Endothelial cell of umbilical vein (primary cell): ENCODE measurements around the gene HAUS6. TPM values are rescaled to one million over a fixed set of nuclear protein-coding genes. Genes with fewer than 3 reads are reported as not detected.
A peak's percentile ranks its signal among the peaks of the same experiment; 100 is the strongest.

Source experiments
- BruUV-seq: library from RNA; stranded (reverse); fragments of 400-500 nt; replicated peaks from 2 replicates; lab custom pipeline; 2021; lab: Mats Ljungman, UMichigan
- CTCF ChIA-PET: fragments of 300-600, 350-600 bp; sonication (Branson Sonifier 250); formaldehyde crosslinking; loops from one replicate; lab custom pipeline; 2021; ENCODE audit warnings: antibody characterized with exemption, inconsistent platforms; lab: Charles Lee
- POLR2A ChIA-PET: fragments of 300-600, 350-600 bp; sonication (Branson Sonifier 250); formaldehyde crosslinking; loops from one replicate; lab custom pipeline; 2021; ENCODE audit warnings: antibody characterized with exemption, inconsistent platforms; lab: Charles Lee
- DNase-seq: peaks from one replicate; pipeline ENCODE4 v3.0.0-alpha.2; 2011; ENCODE audit warnings: low read depth, low spot score
- FAIRE-seq: peaks from 2 replicates; lab custom pipeline; 2011; peaks lifted over from hg19 to GRCh38; lab: Jason Lieb, UNC
- H2AFZ ChIP-seq: 2 replicates; pipeline ENCODE4 v1.6.0; 2012; ENCODE audit warnings: low read depth, low read length, control low read depth, inconsistent platforms
- H3K27ac ChIP-seq: 2 replicates; pipeline ENCODE4 v1.5.1; 2011; ENCODE audit warnings: low read depth, mild to moderate bottlenecking, control low read depth, low read length, moderate library complexity; ENCODE audit not compliant: insufficient read depth
- H3K27me3 ChIP-seq, 2 experiments: 2 replicates each; pipeline versions ENCODE4 v1.6.0 to v1.6.1; 2011; ENCODE audit warnings: low read length in 2 of 2, mixed read lengths in 1 of 2; ENCODE audit not compliant: control insufficient read depth in 2 of 2, insufficient read depth in 2 of 2
- H3K36me3 ChIP-seq, 2 experiments: 2 replicates in 1 of 2; 3 replicates in 1 of 2; pipeline ENCODE4 v1.5.1; 2011; ENCODE audit warnings: low read length in 2 of 2, mild to moderate bottlenecking in 1 of 2, moderate library complexity in 1 of 2; ENCODE audit not compliant: control insufficient read depth in 2 of 2, insufficient read depth in 2 of 2; ENCODE audit errors: extremely low read depth in 1 of 2
- H3K4me1 ChIP-seq: 3 replicates; pipeline ENCODE4 v1.5.1; 2011; ENCODE audit warnings: mild to moderate bottlenecking, low read length; ENCODE audit not compliant: control insufficient read depth, insufficient read depth; ENCODE audit errors: extremely low read depth
- H3K4me2 ChIP-seq: 2 replicates; pipeline ENCODE4 v1.6.1; 2011; ENCODE audit warnings: low read length, control low read depth, mixed read lengths; ENCODE audit not compliant: insufficient read depth
- H3K4me3 ChIP-seq, 3 experiments: fragments of 200-600 bp in 1 of 3; sonication (generic), shearing (Covaris generic) in 1 of 3; replicated peaks in 1 of 3; 2 replicates each; pipeline ENCODE4 v1.5.1; 2011 to 2016; ENCODE audit warnings: control low read depth in 3 of 3, low read length in 3 of 3, mild to moderate bottlenecking in 2 of 3, inconsistent platforms in 1 of 3, low read depth in 1 of 3, moderate library complexity in 1 of 3; ENCODE audit not compliant: insufficient read depth in 1 of 3
- H3K79me2 ChIP-seq: 2 replicates; pipeline ENCODE4 v1.6.0; 2012; ENCODE audit warnings: low read length, inconsistent platforms; ENCODE audit not compliant: control insufficient read depth, insufficient read depth
- H3K9ac ChIP-seq: replicated peaks from 2 replicates; pipeline ENCODE3; 2011; ENCODE audit warnings: low read length, control low read depth; ENCODE audit not compliant: insufficient read depth; ENCODE audit errors: extremely low read depth
- H3K9me1 ChIP-seq: replicated peaks from 3 replicates; pipeline ENCODE4 v1.6.0; 2011; ENCODE audit warnings: mild to moderate bottlenecking, low read length; ENCODE audit not compliant: control insufficient read depth, insufficient read depth; ENCODE audit errors: extremely low read depth
- H3K9me3 ChIP-seq: replicated peaks from 2 replicates; pipeline ENCODE4 v1.5.1; 2012; ENCODE audit warnings: low read length, inconsistent platforms; ENCODE audit not compliant: control insufficient read depth, insufficient read depth
- H4K20me1 ChIP-seq: replicated peaks from 2 replicates; pipeline ENCODE3; 2011; ENCODE audit warnings: mild to moderate bottlenecking, low read length; ENCODE audit not compliant: control insufficient read depth, insufficient read depth; ENCODE audit errors: extremely low read depth
- CTCF ChIP-seq, 2 donors: IDR thresholded peaks; 1 replicate in 1 of 2; 2 replicates in 1 of 2; pipeline ENCODE4 v1.5.1; 2011; ENCODE audit warnings: low read length in 2 of 2, mild to moderate bottlenecking in 2 of 2, moderate library complexity in 2 of 2, control low read depth in 1 of 2, inconsistent platforms in 1 of 2, low read depth in 1 of 2; ENCODE audit not compliant: insufficient read depth in 1 of 2; ENCODE audit errors: extremely low read depth in 1 of 2
- EZH2 ChIP-seq: IDR thresholded peaks from 2 replicates; pipeline ENCODE4 v1.6.1; 2012; ENCODE audit warnings: borderline replicate concordance, low read depth, mild to moderate bottlenecking, moderate library complexity, low read length, inconsistent platforms; ENCODE audit not compliant: severe bottlenecking
- FOS ChIP-seq: IDR thresholded peaks from 2 replicates; pipeline ENCODE4 v1.6.1; 2011; ENCODE audit warnings: mild to moderate bottlenecking, low read length, moderate library complexity, borderline replicate concordance; ENCODE audit not compliant: insufficient read depth
- GATA2 ChIP-seq: IDR thresholded peaks from 2 replicates; pipeline ENCODE4 v1.7.0; 2011; ENCODE audit warnings: low read depth, mild to moderate bottlenecking, moderate library complexity, mixed read lengths, low read length; ENCODE audit not compliant: insufficient read length, insufficient read depth
- JUN ChIP-seq: IDR thresholded peaks from 2 replicates; pipeline ENCODE4 v1.6.1; 2011; ENCODE audit warnings: borderline replicate concordance, low read depth; ENCODE audit not compliant: insufficient read length, insufficient read depth
- MAX ChIP-seq: IDR thresholded peaks from 2 replicates; pipeline ENCODE4 v1.6.1; 2011; ENCODE audit not compliant: insufficient read depth, insufficient read length
- MYC ChIP-seq: IDR thresholded peaks from one replicate; pipeline ENCODE4 v1.6.1; 2011; ENCODE audit warnings: mild to moderate bottlenecking, low read depth, low read length
- POLR2A ChIP-seq: IDR thresholded peaks from 2 replicates; pipeline ENCODE4 v1.6.1; 2012; ENCODE audit warnings: low read depth, mild to moderate bottlenecking, control low read depth, low read length
- POLR2AphosphoS5 ChIP-seq: IDR thresholded peaks from 2 replicates; pipeline ENCODE4 v1.6.1; 2012; ENCODE audit warnings: low read depth, mild to moderate bottlenecking, control low read depth, low read length, moderate library complexity; ENCODE audit not compliant: insufficient read depth
- dilution Hi-C: fragments of 300-500 bp; cut with MboI; formaldehyde crosslinking; loops from one replicate; pipeline ENCODE4 v1.15.0; 2019; ENCODE audit warnings: low sequenced_read_pairs; ENCODE audit not compliant: extremely low pct_ligation_motif_present
- intact Hi-C: fragments of 100-400 bp; cut with micrococcal nuclease; formaldehyde crosslinking; loops from one replicate; pipeline ENCODE4 v1.10.0; 2022
- polyA plus RNA-seq, 4 experiments: library from polyadenylated mRNA; depleted of rRNA in 3 of 4; stranded (reverse) in 3 of 4; unstranded in 1 of 4; fragments of >200 nt; gene quantifications; 2 replicates each; pipeline versions ENCODE4 v1.2.1 to v1.2.3, GENCODE V29; 2011 to 2012; ENCODE audit warnings: missing spikeins in 1 of 4
- total RNA-seq: library from RNA; stranded (reverse); gene quantifications from 2 replicates; pipeline ENCODE4 v1.2.3, GENCODE V29; 2021

The HAUS6 gene
- total and polyA plus RNA-seq, 2 donors (not counting 3 experiments of a cell fraction or from before 2014, with no cell fraction given): 4.5 to 19.6 TPM

DNA sequence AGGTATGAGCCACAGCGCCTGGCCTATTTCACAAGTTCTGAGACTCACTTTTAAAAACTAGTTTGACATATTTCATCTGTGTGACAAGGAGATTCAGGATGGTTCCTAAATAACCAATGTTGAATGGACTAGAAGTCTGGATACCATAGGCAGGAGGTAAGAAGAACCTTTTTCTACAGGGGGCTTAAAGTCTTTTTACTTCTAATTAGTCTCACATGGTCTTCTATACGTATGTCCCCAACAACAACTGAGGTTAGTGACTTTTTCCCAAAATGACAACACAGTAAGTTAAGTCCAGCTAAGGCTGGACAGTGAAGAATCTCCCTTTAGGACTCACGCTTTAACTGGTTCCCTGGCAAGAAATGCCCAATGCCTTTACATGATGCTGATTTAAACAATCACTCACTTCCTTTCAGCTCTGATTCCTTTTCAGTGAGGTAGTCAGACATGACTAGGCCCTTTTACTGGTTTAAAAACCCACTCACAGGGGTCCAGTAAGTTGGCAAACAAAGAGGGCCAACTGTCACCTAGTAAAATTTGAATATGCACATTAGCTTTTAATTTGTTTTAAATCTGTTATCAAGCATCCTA, 12.1 kb upstream of the HAUS6 start:
- H3K4me1 ChIP-seq: peaks cover 22% of the 10 kb centered on the region
- CTCF ChIA-PET: interaction anchor here (1.1 to 3.5 kb wide), 5 partner anchors 13 to 323 kb away, joined by 3 to 14 read pairs (median 3); no protein-coding TSS in a partner anchor
- DNase-seq: peak; percentile 34

DNA sequence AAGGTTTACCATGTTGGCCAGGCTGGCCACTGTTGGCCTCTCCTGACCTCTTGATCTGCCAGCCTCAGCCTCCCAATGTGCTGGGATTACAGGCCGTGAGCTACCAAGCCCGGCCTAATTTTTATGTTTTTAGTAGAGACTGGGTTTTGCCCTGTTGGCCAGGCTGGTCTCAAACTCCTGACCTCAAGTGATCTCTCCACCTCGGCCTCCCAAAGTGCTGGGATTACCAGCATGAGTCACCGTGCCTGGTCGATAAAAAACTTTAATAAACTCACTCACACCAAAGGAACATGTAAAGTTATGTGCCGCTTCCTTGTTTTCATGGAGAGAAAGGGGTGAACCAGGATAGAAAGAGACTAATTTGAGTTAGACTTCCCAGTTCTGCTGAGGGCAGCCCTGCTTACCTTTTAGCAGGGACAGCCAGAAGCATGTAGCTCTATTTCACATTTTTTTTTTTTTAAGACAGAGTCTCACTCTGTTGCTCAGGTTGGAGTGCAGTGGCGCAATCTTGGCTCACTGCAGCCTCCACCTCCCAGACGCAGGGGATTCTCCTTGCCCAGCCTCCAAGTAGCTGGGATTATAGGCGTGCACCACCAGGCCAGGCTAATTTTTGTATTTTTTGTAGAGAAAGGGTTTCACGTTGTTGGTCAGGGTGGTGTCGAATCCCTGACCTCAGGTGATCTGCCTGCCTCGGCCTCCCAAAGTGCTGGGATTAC, 11.4 kb upstream of the HAUS6 start:
- no peaks in the 10 kb centered on the region for H4K20me1 ChIP-seq
- no peak overlapping the region for H3K9ac ChIP-seq
- H3K36me3 ChIP-seq: peaks cover 14 to 16% of the 10 kb centered on the region in 2 experiments
- no peaks in the 10 kb centered on the region for H3K9me3 ChIP-seq
- no peak overlapping the region for H2AFZ ChIP-seq
- FAIRE-seq: peak; percentile 33
- BruUV-seq: no TSS peak
- H3K4me1 ChIP-seq: peaks cover 16% of the 10 kb centered on the region
- ChIA-PET CTCF (interaction anchor here (0.8 to 3.5 kb wide), 6 partner anchors 9 to 324 kb away, joined by 3 to 14 read pairs (median 3); no protein-coding TSS in a partner anchor), POLR2A (interaction anchor here (0.7 kb wide), 1 partner anchor 62 kb away, joined by 5 read pairs; no protein-coding TSS in a partner anchor)
- H3K4me2 ChIP-seq: no peak overlapping the region
- DNase-seq: no peak
- no peaks in the 10 kb centered on the region for H3K9me1 ChIP-seq
- TF ChIP-seq POLR2AphosphoS5 (no peak), POLR2A (no peak), GATA2 (no peak), MAX (no peak), FOS (no peak), MYC (no peak), JUN (no peak), CTCF (IDR thresholded peaks at IDR 0.05; ENCODE audit: extremely low read depth in 1 of 2, insufficient read depth in 1 of 2, low read depth in 1 of 2, low read length in 2 of 2) (no peak), EZH2 (no peak)
- H3K27me3 ChIP-seq: no peaks in the 10 kb centered on the region
- dilution Hi-C loops (no loop called here), intact Hi-C loops (no loop called here)
- H3K79me2 ChIP-seq: no peaks in the 10 kb centered on the region
- H3K27ac ChIP-seq: peak overlapping the region; percentile 42
- no peak overlapping the region for H3K4me3 ChIP-seq

More for the DNA sequence above, 12.1 kb upstream of the HAUS6 start:
- Histone ChIP-seq H3K27me3 (no peaks in the 10 kb centered on the region), H3K4me3 (no peak overlapping the region), H3K4me2 (no peak overlapping the region), H3K79me2 (no peaks in the 10 kb centered on the region), H3K9ac (no peak overlapping the region), H2AFZ (no peak overlapping the region), H3K27ac (peak overlapping the region; percentile 42), H3K9me3 (no peaks in the 10 kb centered on the region), H3K9me1 (no peaks in the 10 kb centered on the region), H3K36me3 (peaks cover 15 to 16% of the 10 kb centered on the region in 2 experiments), H4K20me1 (no peaks in the 10 kb centered on the region)
- no peak for FAIRE-seq
- POLR2A ChIA-PET: interaction anchor here (0.7 kb wide), 1 partner anchor 30 kb away, joined by 3 read pairs; no protein-coding TSS in a partner anchor
- dilution Hi-C loops: no loop called here
- intact Hi-C loops: loop anchor here (1.0 to 5.0 kb wide), 2 partner anchors 65 to 263 kb away; partner anchors contain the start of gene RRAGA
- BruUV-seq: no TSS peak
- TF ChIP-seq FOS (peak; percentile 37), GATA2 (no peak)
